NK-92 (cell line): Measurements from ENCODE around the gene TNFRSF11A.

Source experiments
- DNase-seq: peaks from one replicate; lab custom pipeline; 2025; ENCODE audit not compliant: unreplicated experiment; lab: John Stamatoyannopoulos, UW

TNFRSF11A gene

DNA sequence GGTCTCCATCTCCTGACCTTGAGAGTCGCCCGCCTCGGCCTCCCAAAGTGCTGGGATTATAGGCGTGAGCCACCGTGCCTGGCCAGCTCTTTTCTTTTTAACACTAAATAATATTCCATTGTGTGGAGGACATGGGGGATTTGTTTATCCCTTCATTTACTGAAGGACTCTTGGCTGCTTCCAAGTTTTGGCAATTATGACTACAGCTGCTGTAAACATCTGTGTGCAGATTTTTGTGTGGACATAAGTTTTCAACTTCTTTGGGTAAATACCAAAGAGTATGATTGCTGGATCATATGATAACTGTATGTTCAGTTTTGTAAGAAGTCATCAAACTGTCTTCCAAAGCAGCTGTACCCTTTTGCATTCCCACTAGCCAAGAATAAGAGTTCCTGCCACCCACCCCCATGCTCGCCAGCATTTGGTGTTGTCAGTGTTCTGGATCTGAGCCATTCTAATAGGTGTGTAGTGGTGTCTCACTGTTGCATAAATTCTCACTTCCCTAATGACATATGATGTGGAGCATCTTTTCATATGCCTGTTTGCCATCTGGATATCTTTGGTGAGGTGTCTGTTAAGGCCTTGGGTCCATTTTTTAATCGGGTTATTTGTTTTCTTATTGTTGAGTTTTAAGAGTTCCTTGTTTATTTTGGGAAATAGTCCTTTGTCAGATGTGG is 52.2 kb downstream of the TNFRSF11A start:
- no peak for DNase-seq

GRCh38 chr18:62379051-62379450 is 53.9 kb downstream of the TNFRSF11A start:
- DNase-seq: no peak

GRCh38 chr18:62381373-62381772 is 56.3 kb downstream of the TNFRSF11A start:
- no peak for DNase-seq

DNA sequence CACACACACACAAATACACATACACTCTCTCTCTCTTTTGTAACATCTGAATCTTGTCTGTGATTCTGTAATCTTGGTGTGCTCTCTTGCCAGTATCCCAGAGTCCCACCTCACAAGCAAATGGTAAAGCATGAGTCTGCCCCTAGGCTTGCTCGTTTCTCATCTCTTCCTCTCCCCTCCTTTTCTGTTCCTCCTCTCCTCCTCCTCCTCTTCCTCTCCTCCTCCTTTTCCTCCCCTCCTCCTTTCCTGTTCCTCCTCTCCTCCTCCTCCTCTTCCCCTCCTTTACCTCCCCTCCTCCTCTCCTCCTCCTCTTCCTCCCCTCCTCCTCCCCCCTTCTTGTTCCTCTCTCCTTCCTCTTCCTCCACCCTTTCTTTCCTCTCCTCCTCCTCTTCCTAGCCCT is 59.0 kb downstream of the TNFRSF11A start:
- DNase-seq: no peak

DNA sequence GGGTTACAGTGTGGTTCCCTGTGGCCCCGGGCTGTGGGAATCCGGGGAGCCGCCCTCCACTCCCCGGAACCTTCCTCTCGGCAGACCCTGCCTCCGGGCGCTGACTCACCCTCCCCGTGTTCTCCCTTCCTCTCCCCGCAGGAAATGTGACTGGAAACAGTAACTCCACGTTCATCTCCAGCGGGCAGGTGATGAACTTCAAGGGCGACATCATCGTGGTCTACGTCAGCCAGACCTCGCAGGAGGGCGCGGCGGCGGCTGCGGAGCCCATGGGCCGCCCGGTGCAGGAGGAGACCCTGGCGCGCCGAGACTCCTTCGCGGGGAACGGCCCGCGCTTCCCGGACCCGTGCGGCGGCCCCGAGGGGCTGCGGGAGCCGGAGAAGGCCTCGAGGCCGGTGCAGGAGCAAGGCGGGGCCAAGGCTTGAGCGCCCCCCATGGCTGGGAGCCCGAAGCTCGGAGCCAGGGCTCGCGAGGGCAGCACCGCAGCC is 59.5 kb downstream of the TNFRSF11A start:
- no peak for DNase-seq

DNA sequence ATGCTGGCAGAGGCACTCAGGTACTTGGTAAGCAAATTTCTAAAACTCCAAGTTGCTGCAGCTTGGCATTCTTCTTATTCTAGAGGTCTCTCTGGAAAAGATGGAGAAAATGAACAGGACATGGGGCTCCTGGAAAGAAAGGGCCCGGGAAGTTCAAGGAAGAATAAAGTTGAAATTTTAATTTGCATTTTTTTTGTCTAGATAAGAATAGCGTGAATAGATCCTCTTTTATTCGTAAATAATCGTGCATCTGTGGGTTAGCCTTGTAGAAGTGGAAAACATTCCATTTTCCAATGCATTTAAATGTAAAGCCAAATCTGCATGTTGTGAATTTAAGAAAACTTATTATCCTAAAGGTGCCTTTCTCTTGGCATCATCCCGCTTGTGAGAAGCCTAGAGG is 61.0 kb downstream of the TNFRSF11A start:
- DNase-seq: no peak

DNA sequence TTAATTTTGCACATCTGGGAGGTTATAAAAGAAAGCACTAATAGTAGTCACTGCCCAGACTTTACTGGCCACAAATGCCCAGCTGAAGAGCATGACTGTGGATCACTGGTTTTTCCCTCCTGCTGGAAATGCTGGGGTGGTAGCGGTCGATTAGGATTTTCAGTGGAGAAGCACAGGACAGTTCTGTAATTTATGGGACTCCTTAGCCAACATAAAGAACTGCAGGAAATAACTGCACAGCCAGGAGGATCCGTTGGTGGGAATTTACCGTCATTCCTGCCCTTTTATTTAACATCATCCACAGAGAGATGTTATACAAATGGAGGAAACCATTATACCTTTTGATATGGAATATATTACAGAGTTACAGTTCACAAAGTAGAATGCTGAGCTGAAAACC is 61.5 kb downstream of the TNFRSF11A start:
- no peak for DNase-seq

- no peak for DNase-seq
Measured at GRCh38 chr18:62387257-62387656, 62.1 kb downstream of the TNFRSF11A start.

DNA sequence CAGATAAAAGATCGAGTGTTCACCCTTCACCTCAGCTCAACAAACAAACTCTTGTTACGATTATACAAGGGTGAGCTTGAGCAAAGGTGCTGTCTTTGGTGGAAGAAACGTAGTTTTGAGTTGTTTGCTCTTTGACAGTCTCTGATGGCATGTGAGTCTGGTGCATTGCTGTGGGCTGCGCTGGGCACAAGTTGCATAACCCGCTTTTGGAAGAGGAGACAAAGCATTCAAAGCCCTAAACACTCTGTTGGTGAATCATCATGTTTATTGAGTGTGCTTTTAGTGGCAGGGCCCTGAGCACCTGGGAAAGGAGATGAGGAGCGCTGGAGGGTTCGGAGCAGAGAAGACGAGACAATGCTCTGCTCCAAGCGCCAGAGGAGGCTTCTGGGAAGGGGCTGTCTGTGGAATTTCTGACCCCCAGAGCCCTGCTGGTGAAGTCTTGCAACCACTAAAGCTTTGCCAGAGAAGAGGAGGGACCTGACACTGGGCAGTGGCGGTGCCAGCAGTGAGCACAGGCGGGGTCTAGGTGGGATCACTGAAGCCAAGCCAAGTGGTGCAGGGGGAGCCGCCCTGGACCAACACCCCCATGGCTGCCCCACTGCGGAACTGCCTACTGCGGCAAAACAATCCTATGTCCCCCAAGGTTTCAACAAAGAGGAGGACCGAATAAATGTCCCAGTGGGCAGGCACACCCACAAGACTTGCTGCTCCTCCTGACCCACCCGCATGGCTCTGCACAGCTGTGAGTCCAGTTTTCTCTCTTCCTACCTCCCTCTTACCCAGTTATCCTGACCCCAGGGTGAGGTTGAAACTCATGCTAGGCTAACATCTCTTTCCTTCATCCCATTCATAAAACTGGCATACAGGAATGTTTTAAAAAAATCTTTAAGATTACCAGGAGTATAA is 64.0 kb downstream of the TNFRSF11A start:
- no peak for DNase-seq

- DNase-seq: no peak
Measured at GRCh38 chr18:62389761-62390481, 64.8 kb downstream of the TNFRSF11A start.

DNA sequence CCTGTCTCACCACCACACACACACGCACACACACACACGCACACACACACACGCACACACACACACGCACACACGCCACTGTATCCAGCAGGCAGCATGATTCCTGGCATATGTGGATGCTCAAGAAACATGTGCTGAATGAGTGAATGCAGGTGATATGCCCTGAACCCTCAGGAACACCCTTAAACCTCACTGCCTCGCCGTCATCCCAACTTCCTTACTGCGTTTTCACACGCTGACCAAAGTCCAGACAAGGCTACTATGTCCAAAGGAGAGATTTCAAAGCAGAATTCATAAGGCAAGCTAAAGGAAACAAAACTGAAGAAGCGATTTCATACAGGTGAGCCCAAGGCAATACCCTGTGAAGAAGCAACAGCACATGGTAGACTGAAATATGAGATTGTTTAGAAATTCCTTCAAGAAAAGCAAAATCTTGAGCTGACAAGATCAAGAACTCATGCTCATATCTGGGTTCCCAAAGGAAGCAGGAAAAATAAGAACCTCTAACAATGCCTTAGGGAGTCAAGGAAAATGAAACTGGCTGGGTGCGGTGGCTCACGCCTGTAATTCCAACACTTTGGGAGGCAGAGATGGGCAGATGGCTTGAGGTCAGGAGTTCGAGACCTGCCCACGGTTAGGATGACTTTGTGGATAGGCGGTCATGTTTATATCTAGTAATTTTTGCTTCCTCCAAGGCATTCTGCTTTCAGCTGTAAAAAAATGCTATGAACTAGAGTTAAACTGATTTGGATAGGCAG is 69.1 kb downstream of the TNFRSF11A start:
- no peak for DNase-seq

DNA sequence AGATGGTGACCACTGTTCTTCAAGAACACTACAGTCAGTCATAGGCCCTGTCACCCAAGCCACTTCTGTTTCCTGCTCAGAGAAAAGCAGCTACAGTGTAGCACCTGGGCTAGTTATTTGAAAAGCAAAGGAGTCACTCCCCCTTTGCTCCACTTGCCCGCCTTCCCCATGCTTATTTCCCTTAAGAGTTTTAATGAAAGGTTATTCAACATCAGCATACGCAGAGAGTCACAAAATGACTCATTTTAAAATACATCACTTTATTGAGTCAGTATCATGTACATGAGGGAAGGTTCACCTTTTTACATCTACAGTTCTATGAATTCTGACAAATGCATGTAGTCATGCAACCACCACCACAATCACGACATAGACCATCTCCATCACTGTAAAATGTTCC is 71.3 kb downstream of the TNFRSF11A start:
- no peak for DNase-seq

- DNase-seq: no peak
Measured at GRCh38 chr18:62396967-62397366, 71.9 kb downstream of the TNFRSF11A start.

- DNase-seq: no peak
Measured at GRCh38 chr18:62398291-62398690, 73.2 kb downstream of the TNFRSF11A start.

DNA sequence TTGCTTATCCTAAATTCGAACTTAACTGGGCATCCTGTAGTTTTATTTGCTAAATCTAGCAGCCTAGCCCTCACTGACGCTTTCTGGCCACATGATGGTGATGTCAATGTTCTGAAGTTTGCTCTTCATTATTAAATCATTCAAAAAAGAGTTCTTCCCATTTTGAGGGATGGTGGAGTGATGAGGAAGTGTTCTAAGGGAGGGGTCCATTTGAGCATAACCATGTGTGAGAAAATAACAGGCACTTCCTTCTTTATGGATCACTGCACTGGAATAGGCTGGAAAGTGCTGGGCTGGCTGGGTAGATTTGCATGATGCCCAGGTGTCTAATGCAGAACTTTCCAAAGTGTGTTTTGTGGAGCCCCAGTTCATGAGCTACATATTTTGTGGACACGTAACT is 74.2 kb downstream of the TNFRSF11A start:
- no peak for DNase-seq

DNA sequence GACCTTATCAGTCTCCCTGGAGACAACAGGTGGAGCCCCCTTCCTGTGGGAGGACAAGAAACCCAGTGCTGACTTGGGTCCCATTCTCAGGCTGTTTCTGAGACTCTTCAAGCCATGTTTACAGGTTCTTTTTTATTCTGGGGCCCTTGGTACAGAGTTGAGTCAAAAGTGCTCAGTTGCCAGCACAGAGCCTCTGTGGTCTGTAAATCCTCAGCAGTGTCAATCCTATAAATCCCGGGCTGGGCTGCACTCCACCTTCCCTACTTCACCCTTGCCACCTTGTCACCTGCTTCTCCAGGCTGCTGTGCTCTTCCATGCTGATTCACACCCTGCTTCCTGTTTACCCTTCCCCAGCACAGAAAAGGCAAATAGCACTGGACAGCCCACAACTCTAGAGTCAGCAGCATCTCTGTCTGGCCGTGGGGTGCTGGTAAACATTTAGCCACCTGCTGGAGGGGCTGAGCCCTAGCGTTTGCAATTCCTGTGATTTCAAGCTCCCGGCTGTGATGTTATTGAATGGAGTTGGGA is 74.7 kb downstream of the TNFRSF11A start:
- no peak for DNase-seq

- DNase-seq: no peak
Measured at GRCh38 chr18:62400916-62401315, 75.8 kb downstream of the TNFRSF11A start.

DNA sequence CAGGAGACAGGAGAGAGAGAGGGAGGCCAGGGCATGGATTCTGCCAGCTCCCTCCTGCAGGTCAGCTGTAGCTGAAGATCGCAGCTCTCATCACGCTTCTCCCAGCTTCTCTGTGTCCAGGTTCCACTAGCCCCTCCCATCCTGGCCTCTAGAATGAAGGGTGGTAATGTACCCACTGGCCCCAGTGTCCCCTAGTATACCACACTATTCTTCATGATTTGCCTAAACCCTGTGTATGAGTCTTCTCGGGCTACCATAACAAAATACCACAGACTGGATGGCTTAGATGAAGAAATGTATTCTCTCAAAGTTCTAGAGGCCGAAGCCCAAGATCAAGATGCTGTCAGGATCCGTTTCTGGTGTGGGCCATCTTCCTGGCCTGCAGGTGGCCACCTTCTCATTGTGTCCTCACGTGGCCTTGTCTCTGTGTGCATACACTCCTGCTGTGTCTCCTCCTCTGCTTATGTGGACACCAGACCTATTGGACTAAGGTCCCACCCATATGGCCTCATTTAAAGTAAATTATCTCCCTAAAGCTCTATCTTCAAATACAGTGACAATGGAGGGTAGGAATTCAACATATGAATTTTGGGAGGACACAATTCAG is 77.3 kb downstream of the TNFRSF11A start:
- no peak for DNase-seq

DNA sequence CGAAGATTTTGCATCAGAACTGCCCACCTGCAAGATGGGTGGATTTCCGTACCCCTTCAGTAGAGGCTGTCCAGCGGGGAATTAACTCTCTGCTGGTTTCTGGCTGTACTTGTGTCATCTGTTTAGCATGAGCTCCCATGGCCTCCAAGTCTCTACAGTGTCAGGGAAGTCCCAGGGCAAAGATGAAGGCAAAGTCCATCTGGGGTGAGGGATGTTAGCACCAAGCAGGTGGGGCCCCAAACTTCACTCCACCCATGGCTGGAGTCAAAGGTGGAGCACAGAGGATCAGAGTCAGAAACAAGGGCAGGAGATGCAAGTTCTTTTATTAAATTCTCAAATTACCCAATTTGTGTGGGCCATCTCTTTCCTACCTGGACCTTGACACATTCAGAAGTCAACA is 78.0 kb downstream of the TNFRSF11A start:
- DNase-seq: no peak

GRCh38 chr18:62404881-62405280 is 79.8 kb downstream of the TNFRSF11A start:
- no peak for DNase-seq
